ENCODE measurements around the gene TLCD3A. TPM values are rescaled to one million over a fixed set of nuclear protein-coding genes. Genes with fewer than 3 reads are reported as not detected.

TLCD3A gene
- total RNA-seq, 3 donors from 2014 or later (not counting 1 experiment from before 2014, with no cell fraction given), result 0.75 to 3.1 (median 1.8) TPM

DNA sequence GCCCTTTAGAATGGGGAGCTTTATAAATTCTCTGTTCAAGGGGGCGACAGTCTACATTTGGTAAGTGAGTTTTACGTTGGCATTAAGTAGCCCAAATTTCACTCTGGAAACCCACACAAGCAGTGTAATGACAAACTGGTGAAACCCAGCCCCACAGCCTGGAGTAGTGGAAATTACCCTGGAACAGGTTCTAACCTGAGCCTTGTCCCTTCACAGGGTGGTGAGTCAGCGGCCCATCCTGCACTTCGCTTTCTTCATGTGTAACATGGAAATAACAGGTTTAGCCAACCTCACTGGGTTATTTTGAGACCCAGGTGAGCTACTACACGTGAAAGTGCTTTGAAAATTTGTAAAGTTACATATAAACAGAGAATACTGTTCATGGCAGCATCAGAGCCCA, 3.5 kb upstream of the TLCD3A start:
- no peak for ATAC-seq
- intact Hi-C loops (cut with micrococcal nuclease), result no loop called here
- Mint-ChIP-seq H3K27me3 (ENCODE audit: low read depth in 2 of 2) (no peaks in the 10 kb centered on the region), H3K4me1 (peaks cover 8 to 15% of the 10 kb centered on the region in 2 donors), H3K36me3 (no peaks in the 10 kb centered on the region), H3K9me3 (no peaks in the 10 kb centered on the region), H3K4me3 (no peak overlapping the region), H3K27ac (no peak overlapping the region)
- H3K36me3 ChIP-seq (ENCODE audit: control insufficient read depth, insufficient read depth, low read length), result no peaks in the 10 kb centered on the region
- no peaks in the 10 kb centered on the region for H3K9me3 ChIP-seq (ENCODE audit: control insufficient read depth, insufficient read depth, low read length)
- WGBS (ENCODE audit: insufficient coverage), result 86% methylated on average over 5 of the region's 5 CpGs
- no peak for DNase-seq
- peaks cover 12% of the 10 kb centered on the region for H3K4me1 ChIP-seq (ENCODE audit: control insufficient read depth, insufficient read depth, low read length)
- no peak overlapping the region for H3K4me3 ChIP-seq (ENCODE audit: low read length)
- H3K27ac ChIP-seq (ENCODE audit: low read length), result no peak overlapping the region
- no peak for TF ChIP-seq CTCF (IDR thresholded peaks at IDR 0.05)
- H3K27me3 ChIP-seq (ENCODE audit: control insufficient read depth, insufficient read depth, low read length), result no peaks in the 10 kb centered on the region

DNA sequence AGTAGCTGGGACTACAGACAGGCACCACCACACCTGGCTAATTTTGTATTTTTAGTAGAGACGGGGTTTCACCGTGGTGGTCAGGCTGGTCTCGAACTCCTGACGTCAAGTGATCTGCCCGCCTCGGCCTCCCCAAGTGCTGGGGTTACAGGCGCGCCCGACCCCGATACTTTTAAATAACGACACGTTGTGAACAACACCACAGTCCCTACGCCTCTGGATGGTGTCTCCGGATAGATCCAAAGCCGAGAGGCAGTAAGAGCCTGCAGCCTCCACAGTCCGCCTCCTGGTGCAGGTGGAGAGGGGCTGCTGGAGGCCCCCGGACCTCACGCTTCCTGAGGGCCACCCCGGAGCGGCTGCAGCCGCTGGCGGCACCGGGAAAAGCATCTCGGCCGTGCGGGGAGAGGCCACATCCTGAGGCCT, 741 bp upstream of the TLCD3A start:
- no peaks in the 10 kb centered on the region for H3K36me3 Mint-ChIP-seq
- H3K4me3 Mint-ChIP-seq, result peak overlapping the region; percentile 70
- H3K4me3 ChIP-seq (ENCODE audit: low read length), result peak overlapping the region; percentile 38
- no peaks in the 10 kb centered on the region for H3K27me3 Mint-ChIP-seq (ENCODE audit: low read depth in 2 of 2)
- no peaks in the 10 kb centered on the region for H3K36me3 ChIP-seq (ENCODE audit: control insufficient read depth, insufficient read depth, low read length)
- no peaks in the 10 kb centered on the region for H3K9me3 ChIP-seq (ENCODE audit: control insufficient read depth, insufficient read depth, low read length)
- intact Hi-C loops (cut with micrococcal nuclease), result loop anchor here (2.0 kb wide), 1 partner anchor 19 kb away; no protein-coding TSS in a partner anchor
- peaks cover 8 to 19% of the 10 kb centered on the region in 2 donors for H3K4me1 Mint-ChIP-seq
- DNase-seq, result no peak
- WGBS (ENCODE audit: insufficient coverage), result 25% methylated on average over 26 of the region's 26 CpGs
- H3K27ac Mint-ChIP-seq, result no peak overlapping the region
- H3K9me3 Mint-ChIP-seq, result no peaks in the 10 kb centered on the region
- ATAC-seq, result no peak
- no peak for TF ChIP-seq CTCF (IDR thresholded peaks at IDR 0.05)
- no peak overlapping the region for H3K27ac ChIP-seq (ENCODE audit: low read length)
- no peaks in the 10 kb centered on the region for H3K27me3 ChIP-seq (ENCODE audit: control insufficient read depth, insufficient read depth, low read length)
- H3K4me1 ChIP-seq (ENCODE audit: control insufficient read depth, insufficient read depth, low read length), result peaks cover 12% of the 10 kb centered on the region

GRCh38 chr17:732902-733720, 715 bp downstream of the TLCD3A start:
- H3K36me3 ChIP-seq (ENCODE audit: control insufficient read depth, insufficient read depth, low read length), result no peaks in the 10 kb centered on the region
- DNase-seq (peak in 1 of 2 donors; percentile 49), ATAC-seq (peak; percentile 36 to 51 (median 36))
- 12% methylated on average over 57 of the region's 57 CpGs for WGBS (ENCODE audit: insufficient coverage)
- H3K27me3 ChIP-seq (ENCODE audit: control insufficient read depth, insufficient read depth, low read length), result no peaks in the 10 kb centered on the region
- no peaks in the 10 kb centered on the region for H3K9me3 Mint-ChIP-seq
- peak overlapping the region; percentile 17 for H3K4me3 ChIP-seq (ENCODE audit: low read length)
- peak overlapping the region; percentile 94 for H3K4me3 Mint-ChIP-seq
- H3K27ac Mint-ChIP-seq, result peak overlapping the region in 1 of 2 donors; percentile 56
- H3K4me1 Mint-ChIP-seq, result peaks cover 8 to 19% of the 10 kb centered on the region in 2 donors
- TF ChIP-seq CTCF (IDR thresholded peaks at IDR 0.05), result no peak
- H3K27me3 Mint-ChIP-seq (ENCODE audit: low read depth in 2 of 2), result no peaks in the 10 kb centered on the region
- intact Hi-C loops (cut with micrococcal nuclease), result loop anchor here (2.0 kb wide), 1 partner anchor 18 kb away; no protein-coding TSS in a partner anchor
- H3K4me1 ChIP-seq (ENCODE audit: control insufficient read depth, insufficient read depth, low read length), result peaks cover 12% of the 10 kb centered on the region
- no peak overlapping the region for H3K27ac ChIP-seq (ENCODE audit: low read length)
- no peaks in the 10 kb centered on the region for H3K9me3 ChIP-seq (ENCODE audit: control insufficient read depth, insufficient read depth, low read length)
- no peaks in the 10 kb centered on the region for H3K36me3 Mint-ChIP-seq

Data from natural killer cell (primary cell).